Measurements from ENCODE around the gene CCDC172. TPM values are rescaled to one million over a fixed set of nuclear protein-coding genes. Genes with fewer than 3 reads are reported as not detected.

Gene CCDC172
- total RNA-seq, 2 donors from 2014 or later, result not detected

Other genes with a start within 250 kb of the CCDC172 start
- gene GFRA1, start 51.2 kb upstream of the CCDC172 start, total RNA-seq, result not detected
- gene PNLIPRP3, start 103.4 kb downstream of the CCDC172 start, total RNA-seq, result not detected
- not detected for gene PNLIP, start 221.5 kb downstream of the CCDC172 start, total RNA-seq

Data from activated T-helper 17 cell treated with anti-CD3 and anti-CD28 coated beads, Interleukin-2, amount 50 U/mL, for 72 hours (primary cell).